Activated B cell treated with CpG ODN at 0.5 μM for 24 hours (primary cell): ENCODE measurements around the gene DBI. TPM values are rescaled to one million over a fixed set of nuclear protein-coding genes. Genes with fewer than 3 reads are reported as not detected.
A peak's percentile ranks its signal among the peaks of the same experiment; 100 is the strongest.

ENCODE experiments used
- ATAC-seq: fragments of 200-7000 bp; cut with Tn5 transposase; one replicate; pipeline ENCODE4 v1.10.0; 2021; ENCODE audit warnings: low read depth, mild to moderate bottlenecking, moderate library complexity
- CTCF ChIA-PET: fragments of 350-600 bp; sonication (Branson Sonifier 250); formaldehyde crosslinking; loops from one replicate; lab custom pipeline; 2021; ENCODE audit warnings: antibody characterized with exemption; lab: Charles Lee
- POLR2A ChIA-PET: fragments of 350-600 bp; sonication (Branson Sonifier 250); formaldehyde crosslinking; loops from one replicate; lab custom pipeline; 2021; ENCODE audit warnings: antibody characterized with exemption; lab: Charles Lee
- DNase-seq: peaks from one replicate; pipeline ENCODE4 v3.0.0; 2022
- H3K27ac Mint-ChIP-seq: one replicate; pipeline ENCODE4 v1.8.0; 2020; ENCODE audit warnings: mixed read lengths
- H3K27me3 Mint-ChIP-seq: one replicate; pipeline ENCODE4 v1.8.0; 2021; ENCODE audit warnings: mixed read lengths
- H3K36me3 Mint-ChIP-seq: one replicate; pipeline ENCODE4 v1.8.0; 2021; ENCODE audit warnings: low read depth, mixed read lengths
- H3K4me1 Mint-ChIP-seq: one replicate; pipeline ENCODE4 v1.8.0; 2021; ENCODE audit warnings: mixed read lengths
- H3K4me3 Mint-ChIP-seq: one replicate; pipeline ENCODE4 v1.8.0; 2020; ENCODE audit warnings: mild to moderate bottlenecking, mixed read lengths
- H3K9me3 Mint-ChIP-seq: one replicate; pipeline ENCODE4 v1.8.0; 2020; ENCODE audit warnings: mixed read lengths
- intact Hi-C: fragments of 100-400 bp; cut with micrococcal nuclease; formaldehyde crosslinking; loops from one replicate; pipeline ENCODE4 v1.15.1; 2024
- total RNA-seq: library from RNA; stranded (reverse); gene quantifications from 2 replicates; pipeline ENCODE4 v1.2.3, GENCODE V29; 2022
- TF ChIP-seq, protein P1 (sequence below): fragments of 200-600 bp; IDR thresholded peaks from one replicate; pipeline ENCODE4 v1.8.0; 2022; ENCODE audit warnings: antibody characterized with exemption, mild to moderate bottlenecking

DBI gene
- total RNA-seq, 1 donor from 2014 or later: 112 TPM

DNA sequence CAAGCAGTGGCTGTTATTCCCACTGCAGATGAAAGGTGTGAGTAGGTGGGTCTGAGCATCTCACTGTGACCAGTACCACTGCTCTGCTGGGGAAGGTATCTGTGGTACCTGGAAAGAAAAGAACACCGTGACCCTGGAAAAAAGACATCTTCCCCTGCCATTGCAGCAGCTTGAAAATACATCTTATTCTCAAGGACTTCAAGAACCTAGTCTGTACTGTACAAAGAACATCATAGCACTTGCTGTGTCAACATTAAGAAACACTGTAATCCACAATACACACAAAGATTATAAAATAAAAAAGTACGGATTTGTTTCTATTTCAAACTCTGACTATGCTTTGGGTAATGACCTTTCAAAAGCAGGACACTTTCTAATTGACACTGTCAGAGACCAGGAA is 29.0 kb upstream of the DBI start:
- ChIA-PET POLR2A (no interaction called here), CTCF (no interaction called here)
- Mint-ChIP-seq H3K4me1 (peaks cover 32% of the 10 kb centered on the region), H3K27ac (no peak overlapping the region), H3K36me3 (peaks cover 1% of the 10 kb centered on the region), H3K27me3 (no peaks in the 10 kb centered on the region), H3K9me3 (no peaks in the 10 kb centered on the region), H3K4me3 (no peak overlapping the region)
- intact Hi-C loops: loop anchor here (2.0 kb wide), 1 partner anchor 29 kb away; the partner anchor contains the start of genes C2orf76 and DBI
- DNase-seq (no peak), ATAC-seq (no peak)
- TF ChIP-seq, protein P1, sequence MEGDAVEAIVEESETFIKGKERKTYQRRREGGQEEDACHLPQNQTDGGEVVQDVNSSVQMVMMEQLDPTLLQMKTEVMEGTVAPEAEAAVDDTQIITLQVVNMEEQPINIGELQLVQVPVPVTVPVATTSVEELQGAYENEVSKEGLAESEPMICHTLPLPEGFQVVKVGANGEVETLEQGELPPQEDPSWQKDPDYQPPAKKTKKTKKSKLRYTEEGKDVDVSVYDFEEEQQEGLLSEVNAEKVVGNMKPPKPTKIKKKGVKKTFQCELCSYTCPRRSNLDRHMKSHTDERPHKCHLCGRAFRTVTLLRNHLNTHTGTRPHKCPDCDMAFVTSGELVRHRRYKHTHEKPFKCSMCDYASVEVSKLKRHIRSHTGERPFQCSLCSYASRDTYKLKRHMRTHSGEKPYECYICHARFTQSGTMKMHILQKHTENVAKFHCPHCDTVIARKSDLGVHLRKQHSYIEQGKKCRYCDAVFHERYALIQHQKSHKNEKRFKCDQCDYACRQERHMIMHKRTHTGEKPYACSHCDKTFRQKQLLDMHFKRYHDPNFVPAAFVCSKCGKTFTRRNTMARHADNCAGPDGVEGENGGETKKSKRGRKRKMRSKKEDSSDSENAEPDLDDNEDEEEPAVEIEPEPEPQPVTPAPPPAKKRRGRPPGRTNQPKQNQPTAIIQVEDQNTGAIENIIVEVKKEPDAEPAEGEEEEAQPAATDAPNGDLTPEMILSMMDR: no peak

DNA sequence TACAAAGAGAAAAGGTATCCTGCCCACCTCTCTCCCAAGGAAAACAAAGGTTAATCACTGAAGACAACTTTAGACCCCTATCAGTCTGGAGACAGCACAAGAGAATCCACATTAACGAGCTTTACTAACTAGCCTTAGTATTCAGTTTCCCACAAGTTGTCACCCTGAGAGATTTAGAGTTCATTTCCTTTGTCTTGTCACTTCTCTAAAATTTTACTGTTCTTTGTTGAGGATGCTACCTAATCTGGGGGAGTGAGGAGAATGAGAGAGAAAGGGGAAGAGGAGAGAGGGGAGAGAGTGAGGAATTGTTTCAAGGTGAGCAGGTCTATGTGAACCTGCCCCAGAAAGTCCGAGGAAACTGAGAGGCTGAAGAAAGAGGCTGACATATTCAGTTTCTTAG is 28.5 kb upstream of the DBI start:
- Mint-ChIP-seq H3K4me3 (no peak overlapping the region), H3K27me3 (no peaks in the 10 kb centered on the region), H3K4me1 (peaks cover 32% of the 10 kb centered on the region), H3K36me3 (peaks cover 1% of the 10 kb centered on the region), H3K9me3 (no peaks in the 10 kb centered on the region), H3K27ac (peak overlapping the region; percentile 85)
- intact Hi-C loops: loop anchor here (2.0 kb wide), 1 partner anchor 29 kb away; the partner anchor contains the start of genes C2orf76 and DBI
- DNase-seq: no peak
- TF ChIP-seq, protein P1: no peak
- ChIA-PET POLR2A (no interaction called here), CTCF (no interaction called here)
- ATAC-seq: no peak

DNA sequence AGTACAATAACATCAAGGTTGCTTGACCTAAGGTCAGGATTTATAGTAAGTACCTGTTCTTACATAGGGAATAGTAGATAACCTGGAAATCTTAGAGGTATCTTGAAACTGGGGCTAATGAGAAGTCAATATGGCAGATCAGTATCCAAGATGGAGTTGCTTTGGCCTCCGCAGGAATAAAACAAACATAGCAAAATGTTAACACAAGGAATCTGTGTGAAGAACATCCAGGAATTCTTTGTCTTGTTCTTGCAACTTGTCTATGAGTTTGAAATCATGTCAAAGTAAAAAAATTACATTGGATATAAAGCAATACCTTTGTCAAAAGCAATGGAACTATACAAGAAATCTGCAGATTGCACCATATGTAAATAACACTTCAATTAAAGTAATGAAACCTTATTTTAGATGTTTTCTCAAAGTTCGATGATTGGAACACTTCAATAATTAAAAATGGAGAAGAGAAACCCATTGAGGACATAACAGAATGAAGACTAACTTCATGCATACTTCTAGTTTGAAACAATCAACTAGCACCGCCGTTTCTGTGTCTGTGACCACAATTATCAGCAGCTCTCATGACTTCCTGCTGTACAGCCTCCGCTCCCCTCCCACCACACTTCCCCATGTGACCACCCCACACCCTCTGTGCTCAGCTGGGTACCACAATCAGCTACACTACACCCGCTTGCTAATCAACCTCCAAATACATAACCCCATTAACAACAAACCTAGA is 27.8 kb upstream of the DBI start:
- H3K4me3 Mint-ChIP-seq: peak overlapping the region; percentile 29
- TF ChIP-seq, protein P1: no peak
- peak overlapping the region; percentile 85 for H3K27ac Mint-ChIP-seq
- H3K4me1 Mint-ChIP-seq: peaks cover 31% of the 10 kb centered on the region
- no peaks in the 10 kb centered on the region for H3K27me3 Mint-ChIP-seq
- intact Hi-C loops: loop anchor here (2.0 kb wide), 1 partner anchor 28 kb away; the partner anchor contains the start of genes C2orf76 and DBI
- POLR2A ChIA-PET: interaction anchor here (1.1 to 1.3 kb wide), 2 partner anchors 13 to 28 kb away, joined by 5 to 10 read pairs; partner anchors contain the start of genes C2orf76 and DBI
- H3K9me3 Mint-ChIP-seq: no peaks in the 10 kb centered on the region
- CTCF ChIA-PET: no interaction called here
- H3K36me3 Mint-ChIP-seq: no peaks in the 10 kb centered on the region
- DNase-seq (no peak), ATAC-seq (peak; percentile 97)

DNA sequence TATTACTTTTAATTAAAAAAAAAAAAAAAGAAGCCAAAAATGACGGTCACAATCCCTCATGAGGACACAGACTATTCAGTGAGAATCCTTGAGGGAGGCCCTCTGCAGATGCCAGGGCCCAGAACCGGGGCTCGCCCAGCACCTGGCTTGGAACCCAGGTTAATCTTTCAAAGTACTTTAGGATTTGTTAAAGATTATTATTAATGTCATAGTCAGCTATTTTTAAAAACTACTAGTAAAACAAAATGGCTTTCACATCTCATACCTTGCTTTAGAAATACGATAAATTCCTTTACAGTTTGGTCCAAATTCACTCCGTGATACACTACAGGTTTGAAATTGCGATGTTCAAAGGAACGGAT is 27.2 kb upstream of the DBI start:
- ATAC-seq: peak; percentile 22
- CTCF ChIA-PET: interaction anchor here (0.9 kb wide), 1 partner anchor 10 kb away, joined by 3 read pairs; no protein-coding TSS in a partner anchor
- intact Hi-C loops: loop anchor here (2.0 kb wide), 1 partner anchor 27 kb away; the partner anchor contains the start of genes C2orf76 and DBI

DNA sequence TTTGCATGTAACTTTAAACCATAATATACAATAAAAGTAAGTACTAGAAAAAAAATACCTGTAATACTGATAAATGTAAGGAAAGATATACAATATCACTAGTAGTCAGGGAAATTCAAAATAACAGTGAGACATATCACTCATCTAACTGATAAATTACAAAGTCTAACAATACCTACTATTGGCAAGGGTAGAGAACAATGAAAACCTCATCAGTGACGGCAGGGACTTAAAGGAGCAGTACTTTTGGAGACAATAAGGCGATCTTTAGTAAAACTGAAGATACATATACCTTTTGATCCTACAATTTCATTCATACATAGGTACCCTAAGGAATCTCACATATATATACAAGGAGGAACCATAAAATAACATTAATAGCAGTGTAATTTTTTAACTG is 25.1 kb upstream of the DBI start:
- ATAC-seq (no peak), DNase-seq (no peak)
- ChIA-PET POLR2A (no interaction called here), CTCF (no interaction called here)
- Mint-ChIP-seq H3K4me1 (peaks cover 28% of the 10 kb centered on the region), H3K4me3 (no peak overlapping the region), H3K9me3 (no peaks in the 10 kb centered on the region), H3K27me3 (no peaks in the 10 kb centered on the region), H3K27ac (no peak overlapping the region), H3K36me3 (no peaks in the 10 kb centered on the region)
- intact Hi-C loops: no loop called here
- TF ChIP-seq, protein P1: no peak

More for the DNA sequence above, 27.2 kb upstream of the DBI start:
- Mint-ChIP-seq H3K36me3 (no peaks in the 10 kb centered on the region), H3K9me3 (no peaks in the 10 kb centered on the region), H3K27me3 (no peaks in the 10 kb centered on the region), H3K27ac (peak overlapping the region; percentile 85), H3K4me3 (no peak overlapping the region), H3K4me1 (peaks cover 28% of the 10 kb centered on the region)
- no peak for DNase-seq
- POLR2A ChIA-PET: interaction anchor here (1.1 to 1.3 kb wide), 2 partner anchors 13 to 27 kb away, joined by 5 to 10 read pairs; partner anchors contain the start of genes C2orf76 and DBI
- TF ChIP-seq, protein P1: no peak
